HepG2 (cell line): ENCODE measurements around the gene NCOA1. TPM values are rescaled to one million over a fixed set of nuclear protein-coding genes. Genes with fewer than 3 reads are reported as not detected.

Experiments used
- ARHGAP35 ChIP-seq: sonication (generic); formaldehyde crosslinking; IDR thresholded peaks from 2 replicates; pipeline ENCODE4 v1.9.0; 2022; ENCODE audit warnings: mild to moderate bottlenecking, inconsistent platforms, moderate library complexity, missing genetic modification reagents, borderline replicate concordance
- GFI1 ChIP-seq: sonication (generic); formaldehyde crosslinking; IDR thresholded peaks from 2 replicates; pipeline ENCODE4 v1.5.0; 2020; ENCODE audit warnings: missing genetic modification reagents, mild to moderate bottlenecking, borderline replicate concordance
- HNRNPH1 ChIP-seq: fragments of 200-400 bp; formaldehyde crosslinking; optimal IDR thresholded peaks from 2 replicates; pipeline ENCODE3; 2017; ENCODE audit warnings: mild to moderate bottlenecking, low read depth, low read length
- KDM2A ChIP-seq: sonication (generic); formaldehyde crosslinking; IDR thresholded peaks from 2 replicates; pipeline ENCODE4 v1.4.0; 2020; ENCODE audit warnings: low read depth, missing genetic modification reagents, borderline replicate concordance
- NONO ChIP-seq, 2 experiments: fragments of 450-650 bp in 1 of 2; sonication (generic) in 1 of 2; formaldehyde crosslinking in 1 of 2; IDR thresholded peaks in 1 of 2; conservative IDR thresholded peaks in 1 of 2; 2 replicates each; pipeline versions ENCODE4 v1.6.1 to v1.8.0; 2017 to 2022; ENCODE audit warnings: mild to moderate bottlenecking in 1 of 2, missing genetic modification reagents in 1 of 2, moderate library complexity in 1 of 2
- REL ChIP-seq: sonication (generic); formaldehyde crosslinking; conservative IDR thresholded peaks from 2 replicates; pipeline ENCODE4 v1.8.0; 2022; ENCODE audit warnings: mild to moderate bottlenecking, missing genetic modification reagents, moderate library complexity
- ZBTB20 ChIP-seq: sonication (generic); formaldehyde crosslinking; IDR thresholded peaks from 2 replicates; pipeline ENCODE4 v1.8.1; 2023; ENCODE audit warnings: missing genetic modification reagents, low read depth, mild to moderate bottlenecking, borderline replicate concordance
- ZBTB21 ChIP-seq: sonication (generic); formaldehyde crosslinking; IDR thresholded peaks from 2 replicates; pipeline ENCODE4 v1.4.0; 2020; ENCODE audit warnings: missing genetic modification reagents
- ZBTB40 ChIP-seq, 2 experiments: fragments of 450-650 bp in 1 of 2; sonication (generic) in 1 of 2; formaldehyde crosslinking in 1 of 2; IDR thresholded peaks; 2 replicates each; pipeline versions ENCODE4 v1.6.1 to v1.8.0; 2016 to 2022; ENCODE audit warnings: antibody characterized with exemption in 1 of 2, mild to moderate bottlenecking in 1 of 2, missing genetic modification reagents in 1 of 2
- ZNF281 ChIP-seq: sonication (generic); formaldehyde crosslinking; IDR thresholded peaks from 2 replicates; pipeline ENCODE4 v1.4.0; 2020; ENCODE audit warnings: missing genetic modification reagents, borderline replicate concordance
- polyA plus RNA-seq, 8 experiments: library from polyadenylated mRNA; depleted of rRNA in 3 of 8; stranded (reverse) in 7 of 8; unstranded in 1 of 8; fragments of >200 nt; fragmentation: Illumina TruSeq in 4 of 8; extraction: Trizol in 4 of 8; gene quantifications; 2 replicates each; pipeline versions ENCODE4 v1.2.1 to v1.2.3, GENCODE V29; 2011 to 2016; ENCODE audit warnings: low read depth in 4 of 8, missing spikeins in 1 of 8, mixed read lengths in 1 of 8; ENCODE audit not compliant: insufficient read depth in 1 of 8
- total RNA-seq, 5 experiments: library from RNA; depleted of rRNA; stranded (reverse); fragments of >200 nt; fragmentation: Illumina TruSeq; extraction: Trizol; gene quantifications; 2 replicates each; pipeline ENCODE4 v1.2.3, GENCODE V29; 2016; ENCODE audit warnings: low read depth in 1 of 5

Gene NCOA1
- total and polyA plus RNA-seq, 2 of the 13 experiments (the other 11 are each of a cell fraction or from before 2014, with no cell fraction given), result 10.0 to 10.4 TPM

GRCh38 chr2:24486636-24487205, 4.3 kb upstream of the NCOA1 start (continued):
- TF ChIP-seq HNRNPH1, result no peak
- no peak for TF ChIP-seq REL
- TF ChIP-seq ZBTB21, result no peak
- 0 out of 2 replicates have a peak, but pooled peaks have one; percentile 28 for TF ChIP-seq ZBTB20
- TF ChIP-seq ZNF281 (CRISPR knock-in tag), result no peak
- no peak for TF ChIP-seq ARHGAP35 (CRISPR knock-in tag)
- 0 out of 2 replicates have a peak, but pooled peaks have one; percentile 32 for TF ChIP-seq GFI1 (CRISPR knock-in tag)
- TF ChIP-seq KDM2A (CRISPR knock-in tag), result no peak
- TF ChIP-seq ZBTB40 (IDR thresholded peaks at IDR 0.05), result peak; percentile 66
- peak; percentile 97 for TF ChIP-seq ZBTB40 (CRISPR knock-in tag; IDR thresholded peaks at IDR 0.05)
- no peak for TF ChIP-seq NONO (IDR thresholded peaks at IDR 0.05)
- TF ChIP-seq NONO (CRISPR knock-in tag; conservative IDR thresholded peaks at IDR 0.05), result no peak
